Smooth muscle cell (in vitro differentiated cells): Measurements from ENCODE around the gene SLC16A14. TPM values are rescaled to one million over a fixed set of nuclear protein-coding genes. Genes with fewer than 3 reads are reported as not detected.

Source experiments
- DNase-seq: peaks from one replicate; lab custom pipeline; 2025; ENCODE audit not compliant: unreplicated experiment; lab: John Stamatoyannopoulos, UW
- H2AFZ ChIP-seq: fragments of 200-600 bp; sonication (generic); 2 replicates; pipeline ENCODE4 v1.6.0; 2016; ENCODE audit warnings: antibody characterized with exemption, low read depth, mild to moderate bottlenecking
- H3F3A ChIP-seq: fragments of 200-600 bp; sonication (generic); 2 replicates; pipeline ENCODE4 v1.6.0; 2017; ENCODE audit warnings: antibody characterized with exemption, low read depth
- H3K27ac ChIP-seq: fragments of 200-600 bp; sonication (generic); 2 replicates; pipeline ENCODE4 v1.5.1; 2016; ENCODE audit warnings: low read depth, mild to moderate bottlenecking
- H3K27me3 ChIP-seq: fragments of 200-600 bp; sonication (generic); 2 replicates; pipeline ENCODE4 v1.6.1; 2016; ENCODE audit warnings: low read depth, mild to moderate bottlenecking
- H3K36me3 ChIP-seq: fragments of 200-600 bp; sonication (generic); 2 replicates; pipeline ENCODE4 v1.5.1; 2016; ENCODE audit warnings: low read depth
- H3K4me1 ChIP-seq: fragments of 200-600 bp; sonication (generic); 2 replicates; pipeline ENCODE4 v1.5.1; 2016; ENCODE audit warnings: low read depth
- H3K4me2 ChIP-seq: fragments of 200-600 bp; sonication (generic); 2 replicates; pipeline ENCODE4 v1.6.0; 2016; ENCODE audit warnings: mild to moderate bottlenecking
- H3K4me3 ChIP-seq: fragments of 200-600 bp; sonication (generic); 2 replicates; pipeline ENCODE4 v1.5.1; 2016; ENCODE audit warnings: mild to moderate bottlenecking
- H3K79me2 ChIP-seq: fragments of 200-600 bp; sonication (generic); 2 replicates; pipeline ENCODE4 v1.6.0; 2016; ENCODE audit warnings: low read depth, mild to moderate bottlenecking
- H3K9ac ChIP-seq: fragments of 200-600 bp; sonication (generic); 2 replicates; pipeline ENCODE4 v1.6.0; 2016; ENCODE audit warnings: low read depth
- H3K9me3 ChIP-seq: fragments of 200-600 bp; sonication (generic); replicated peaks from 2 replicates; pipeline ENCODE4 v1.5.1; 2016; ENCODE audit warnings: low read depth
- H4K20me1 ChIP-seq: fragments of 200-600 bp; sonication (generic); 2 replicates; pipeline ENCODE4 v1.6.0; 2016; ENCODE audit warnings: low read depth
- CTCF ChIP-seq: fragments of 200-600 bp; sonication (generic); IDR thresholded peaks from 2 replicates; pipeline ENCODE4 v1.5.1; 2017; ENCODE audit warnings: borderline replicate concordance, mild to moderate bottlenecking, antibody characterized with exemption; ENCODE audit not compliant: insufficient read depth, poor library complexity, severe bottlenecking
- WGBS: methylation state at CpG from one replicate; pipeline ENCODE4 v1.1.7; 2016; ENCODE audit warnings: low lambda C conversion rate; 5-methylcytosine and 5-hydroxymethylcytosine counted together
- polyA plus RNA-seq: library from polyadenylated mRNA; unstranded; fragments of >200 nt; fragmentation: Nextera tagmentation; extraction: Ambion mirVana; gene quantifications from 2 replicates; pipeline ENCODE4 v1.2.1, GENCODE V29; 2016
- total RNA-seq: library from RNA; depleted of rRNA; stranded (reverse); fragments of >200 nt; gene quantifications from 2 replicates; pipeline ENCODE4 v1.2.3, GENCODE V29; 2014

SLC16A14 gene
- total and polyA plus RNA-seq, 2 experiments from 2014 or later = 0.15 to 1.3 TPM

- 82% methylated on average over 2 of the region's 2 CpGs for WGBS
- Histone ChIP-seq H3K36me3 (no peaks in the 10 kb centered on the region), H2AFZ (no peak overlapping the region), H3K9me3 (no peaks in the 10 kb centered on the region), H4K20me1 (no peaks in the 10 kb centered on the region), H3K4me3 (no peak overlapping the region), H3K27me3 (no peaks in the 10 kb centered on the region), H3K79me2 (no peaks in the 10 kb centered on the region), H3K9ac (no peak overlapping the region), H3F3A (no peaks in the 10 kb centered on the region), H3K4me1 (no peaks in the 10 kb centered on the region), H3K27ac (no peak overlapping the region), H3K4me2 (no peak overlapping the region)
- no peak for DNase-seq
- no peak for TF ChIP-seq CTCF
Observed at GRCh38 chr2:230052299-230052698, 16.4 kb downstream of the SLC16A14 start.

GRCh38 chr2:230050136-230050535, 18.6 kb downstream of the SLC16A14 start:
- WGBS = 88% methylated on average over 3 of the region's 3 CpGs
- H3K4me2 ChIP-seq = no peak overlapping the region
- H3K9ac ChIP-seq = no peak overlapping the region
- H3K4me3 ChIP-seq = no peak overlapping the region
- H3K36me3 ChIP-seq = no peaks in the 10 kb centered on the region
- no peaks in the 10 kb centered on the region for H4K20me1 ChIP-seq
- no peaks in the 10 kb centered on the region for H3K27me3 ChIP-seq
- DNase-seq = no peak
- TF ChIP-seq CTCF = no peak
- H3K27ac ChIP-seq = no peak overlapping the region
- H3F3A ChIP-seq = no peaks in the 10 kb centered on the region
- no peaks in the 10 kb centered on the region for H3K79me2 ChIP-seq
- H3K4me1 ChIP-seq = no peaks in the 10 kb centered on the region
- H2AFZ ChIP-seq = no peak overlapping the region
- no peaks in the 10 kb centered on the region for H3K9me3 ChIP-seq

- no peak for TF ChIP-seq CTCF
- no peak for DNase-seq
- Histone ChIP-seq H3K9me3 (no peaks in the 10 kb centered on the region), H2AFZ (no peak overlapping the region), H4K20me1 (no peaks in the 10 kb centered on the region), H3K4me2 (no peak overlapping the region), H3F3A (no peaks in the 10 kb centered on the region), H3K4me3 (no peak overlapping the region), H3K4me1 (no peaks in the 10 kb centered on the region), H3K9ac (no peak overlapping the region), H3K79me2 (no peaks in the 10 kb centered on the region), H3K27me3 (no peaks in the 10 kb centered on the region), H3K27ac (no peak overlapping the region), H3K36me3 (no peaks in the 10 kb centered on the region)
- 85% methylated on average over 4 of the region's 4 CpGs for WGBS
Observed at GRCh38 chr2:230048010-230048671, 20.6 kb downstream of the SLC16A14 start.

GRCh38 chr2:230046491-230046890, 22.2 kb downstream of the SLC16A14 start:
- 93% methylated on average over 16 of the region's 16 CpGs for WGBS
- no peak overlapping the region for H3K9ac ChIP-seq
- no peak overlapping the region for H3K4me2 ChIP-seq
- no peak for DNase-seq
- H3K4me3 ChIP-seq = no peak overlapping the region
- no peaks in the 10 kb centered on the region for H3K9me3 ChIP-seq
- no peak overlapping the region for H2AFZ ChIP-seq
- H3K79me2 ChIP-seq = no peaks in the 10 kb centered on the region
- H3K4me1 ChIP-seq = no peaks in the 10 kb centered on the region
- no peaks in the 10 kb centered on the region for H3K36me3 ChIP-seq
- no peak overlapping the region for H3K27ac ChIP-seq
- H4K20me1 ChIP-seq = no peaks in the 10 kb centered on the region
- no peak for TF ChIP-seq CTCF
- no peaks in the 10 kb centered on the region for H3F3A ChIP-seq
- no peaks in the 10 kb centered on the region for H3K27me3 ChIP-seq
